GM19240 (cell line): ENCODE data around the gene GFPT2.

Source experiments
- DNase-seq: peaks from one replicate; pipeline ENCODE4 v3.0.0; 2011; ENCODE audit warnings: low spot score; ENCODE audit not compliant: insufficient read length

GFPT2 gene

GRCh38 chr5:180287868-180288267 lies 65.3 kb downstream of the GFPT2 start:
- DNase-seq = no peak

DNA sequence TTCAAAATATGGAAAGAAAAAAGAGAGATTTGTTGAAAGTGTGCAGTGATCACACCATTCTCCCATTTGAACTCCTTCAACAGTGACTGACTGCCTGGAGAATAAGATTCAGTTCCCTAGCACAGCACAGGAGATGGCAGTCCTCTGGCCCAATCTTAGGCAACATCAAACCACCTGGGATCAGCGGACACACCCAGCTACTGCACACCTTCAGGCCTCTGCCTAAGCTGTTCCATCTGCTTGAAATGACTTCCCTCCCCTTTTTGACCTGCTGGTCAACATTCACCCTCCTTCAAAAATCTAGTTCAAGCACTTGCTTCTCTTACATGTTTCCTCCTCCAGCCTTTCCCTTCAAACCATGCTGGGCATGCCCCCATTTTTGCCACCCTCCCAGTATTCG lies 65.7 kb downstream of the GFPT2 start:
- no peak for DNase-seq

DNA sequence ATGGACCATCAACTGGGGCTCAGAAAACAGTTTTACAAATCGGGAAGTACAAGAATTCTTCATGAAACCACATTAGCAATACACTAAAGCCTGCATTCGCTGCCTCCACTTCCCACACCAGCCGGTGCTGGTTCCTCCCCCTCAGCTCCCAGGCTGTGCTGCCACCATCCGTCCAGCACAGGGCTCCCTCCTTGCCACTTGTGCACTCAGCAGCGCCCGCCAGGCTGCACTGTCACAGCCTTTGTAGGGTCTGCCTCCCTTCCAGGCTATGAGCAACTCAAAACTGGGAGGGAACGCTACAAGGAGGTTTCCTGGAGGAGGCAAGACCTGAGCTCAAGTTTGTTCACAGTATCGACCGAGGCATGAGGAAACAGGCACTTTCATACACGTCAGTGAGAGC lies 69.0 kb downstream of the GFPT2 start:
- DNase-seq = no peak

DNA sequence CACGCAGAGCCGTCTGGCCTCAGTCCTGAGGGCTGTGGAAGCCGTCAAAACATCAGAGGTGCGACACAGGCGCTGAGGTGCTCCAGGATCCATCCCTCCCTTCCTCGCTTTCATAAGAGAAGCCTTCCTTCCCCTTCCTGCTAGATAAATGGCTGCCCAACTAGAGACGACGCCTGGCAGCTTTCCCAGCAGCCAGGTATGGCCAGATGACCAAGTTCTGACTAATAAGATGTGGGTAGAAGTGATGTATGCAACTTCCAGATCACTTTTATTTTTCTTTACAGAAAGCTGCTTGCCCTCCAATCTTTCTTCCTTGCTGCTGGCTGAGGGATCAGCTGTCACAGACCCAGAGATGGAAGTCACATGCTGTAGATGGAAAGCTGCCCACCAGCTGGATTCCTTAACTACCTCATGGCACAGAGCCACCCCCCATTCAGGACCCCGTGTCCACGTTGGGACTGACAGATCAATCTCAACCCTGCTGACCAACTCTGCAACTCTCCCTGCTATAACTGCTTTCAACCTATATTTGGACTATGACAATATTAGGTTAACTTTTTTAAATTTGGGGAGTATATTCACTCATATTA lies 70.0 kb downstream of the GFPT2 start:
- DNase-seq = no peak

DNA sequence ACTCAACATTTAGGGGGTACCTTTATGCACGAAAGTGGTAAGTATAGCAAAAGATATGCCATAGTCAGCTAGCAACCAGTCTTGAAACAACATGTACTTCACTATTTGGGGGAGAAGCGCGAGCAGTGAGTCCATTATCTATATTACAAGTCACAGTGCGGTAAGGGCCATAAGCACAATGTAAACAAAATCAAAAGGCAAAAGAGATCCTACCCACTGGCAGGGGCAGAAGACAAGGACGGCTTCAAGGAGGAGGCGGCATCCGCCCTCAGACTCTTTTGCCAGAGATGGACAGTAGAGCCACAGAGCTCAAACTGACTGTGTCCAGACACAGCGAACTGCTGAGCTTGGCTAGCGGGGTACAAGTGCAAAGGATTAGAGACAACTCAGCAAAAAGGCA lies 70.9 kb downstream of the GFPT2 start:
- DNase-seq = no peak

- no peak for DNase-seq
These were observed 71.4 kb downstream of the GFPT2 start for GRCh38 chr5:180281706-180282105.

- no peak for DNase-seq
These were observed 78.4 kb downstream of the GFPT2 start for GRCh38 chr5:180274695-180275094.

- DNase-seq = no peak
These were observed 81.9 kb downstream of the GFPT2 start for GRCh38 chr5:180271221-180271620.

GRCh38 chr5:180259260-180259611 lies 93.9 kb downstream of the GFPT2 start:
- no peak for DNase-seq

- no peak for DNase-seq
These were observed 99.9 kb downstream of the GFPT2 start for GRCh38 chr5:180253036-180253824.

- DNase-seq = no peak
These were observed 101.2 kb downstream of the GFPT2 start for GRCh38 chr5:180251887-180252286.

DNA sequence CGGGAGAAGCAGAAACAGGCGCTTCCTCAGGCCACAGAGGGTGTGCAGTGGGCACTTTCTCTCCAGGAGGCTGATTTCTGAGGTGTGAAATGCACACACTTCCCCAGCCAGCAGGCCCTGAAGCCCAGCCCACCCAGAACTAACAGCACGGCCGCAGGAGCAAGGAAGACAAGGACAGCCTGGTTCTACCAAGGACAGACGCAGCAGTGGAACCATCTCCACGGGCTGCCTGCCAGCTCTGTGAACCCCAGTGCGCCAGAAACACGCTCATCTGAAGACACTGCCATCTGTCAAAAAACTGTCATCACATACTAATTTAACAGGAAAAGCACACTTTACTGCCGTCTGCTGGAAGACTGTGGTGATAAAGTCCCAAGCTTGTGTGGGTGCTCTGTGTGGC lies 102.0 kb downstream of the GFPT2 start:
- DNase-seq = no peak
